GM18873 (cell line): ENCODE data around the gene AKNA.
A peak's percentile ranks its signal among the peaks of the same experiment; 100 is the strongest.

Experiments
- ATAC-seq: cut with Tn5 transposase; IDR thresholded peaks from one replicate; pipeline ENCODE4 v1.9.1; 2021; ENCODE audit warnings: mild to moderate bottlenecking, moderate library complexity, moderate number of reproducible peaks; ENCODE audit not compliant: unreplicated experiment, low FRiP score

The AKNA gene

DNA sequence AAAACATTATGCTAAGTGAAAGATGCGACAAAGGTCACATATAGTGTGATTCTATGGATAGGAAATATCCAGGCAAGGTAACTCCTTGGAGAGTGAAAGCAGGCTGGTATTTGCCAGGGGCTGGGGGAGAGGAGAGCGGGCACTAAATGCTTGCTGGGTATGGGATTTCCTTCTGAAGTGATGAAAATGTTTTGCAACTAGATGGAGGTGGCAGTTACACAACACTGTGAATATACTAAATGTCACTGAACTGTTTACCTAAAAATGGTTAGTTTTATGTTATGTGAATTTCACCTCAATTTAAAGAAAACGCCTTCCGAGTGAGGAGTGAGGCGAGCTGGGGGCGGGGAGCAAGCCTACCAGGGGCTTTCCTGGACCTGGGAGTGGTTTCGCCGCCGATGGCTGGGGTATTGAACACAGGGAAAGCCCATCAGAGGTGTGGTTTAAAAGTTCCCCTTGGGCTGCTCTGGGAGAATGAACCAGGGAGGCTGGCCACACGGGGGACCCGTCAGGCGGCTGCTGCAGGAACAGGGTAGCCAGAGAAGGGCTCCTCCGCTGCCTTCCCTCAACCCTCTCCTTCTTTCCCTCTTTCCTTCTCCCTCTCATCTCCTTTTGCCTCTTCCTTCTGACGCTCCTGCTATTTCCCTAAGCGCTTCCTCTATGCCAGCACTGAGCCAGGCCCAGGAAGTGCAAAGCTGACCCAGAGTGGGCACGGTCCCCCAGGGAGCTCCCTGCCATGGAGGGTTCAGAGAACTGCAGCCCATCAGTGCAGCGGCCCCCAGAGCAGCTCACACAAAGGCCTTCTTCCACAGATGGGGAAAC lies 4.9 kb downstream of the AKNA start:
- peak; percentile 26 for ATAC-seq

DNA sequence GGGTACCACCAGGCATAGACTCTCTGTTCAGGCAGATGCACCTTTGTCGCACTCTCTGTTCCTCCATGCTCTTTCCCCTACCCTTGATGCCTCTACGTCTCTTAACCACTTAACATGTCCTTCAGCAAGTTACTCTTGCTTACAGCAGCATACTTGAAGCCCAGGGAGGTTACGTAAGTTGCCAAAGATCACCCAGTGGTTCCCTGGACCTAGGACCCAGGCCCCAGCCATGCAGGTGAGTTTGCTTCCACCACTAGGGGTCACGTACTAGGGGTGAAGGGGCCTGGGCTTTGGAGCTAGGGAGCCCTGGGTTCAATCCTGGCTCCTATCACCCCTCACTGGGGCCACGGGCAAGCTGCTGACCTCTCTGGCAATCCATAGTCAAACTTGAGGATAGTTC lies 8.9 kb downstream of the AKNA start:
- no peak for ATAC-seq

DNA sequence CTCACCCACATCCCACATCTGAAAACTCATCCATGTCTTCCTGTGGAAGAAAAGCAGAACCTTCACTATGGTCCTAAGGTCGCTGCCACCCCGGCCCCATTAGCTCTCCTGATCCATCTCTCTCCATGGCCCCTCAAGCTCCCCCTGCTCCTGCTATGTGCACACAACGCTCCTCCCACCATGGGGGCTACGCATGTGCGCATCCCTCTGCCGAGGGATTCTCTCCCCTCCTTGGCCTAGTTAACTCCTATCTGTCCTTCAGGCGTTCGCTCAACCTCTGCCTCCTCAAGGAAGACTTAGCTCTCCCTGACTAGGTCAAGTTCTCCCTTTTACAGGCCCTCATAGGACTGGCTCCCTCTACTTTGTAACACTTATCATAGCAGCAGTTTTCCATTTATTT lies 9.8 kb downstream of the AKNA start:
- ATAC-seq: no peak

DNA sequence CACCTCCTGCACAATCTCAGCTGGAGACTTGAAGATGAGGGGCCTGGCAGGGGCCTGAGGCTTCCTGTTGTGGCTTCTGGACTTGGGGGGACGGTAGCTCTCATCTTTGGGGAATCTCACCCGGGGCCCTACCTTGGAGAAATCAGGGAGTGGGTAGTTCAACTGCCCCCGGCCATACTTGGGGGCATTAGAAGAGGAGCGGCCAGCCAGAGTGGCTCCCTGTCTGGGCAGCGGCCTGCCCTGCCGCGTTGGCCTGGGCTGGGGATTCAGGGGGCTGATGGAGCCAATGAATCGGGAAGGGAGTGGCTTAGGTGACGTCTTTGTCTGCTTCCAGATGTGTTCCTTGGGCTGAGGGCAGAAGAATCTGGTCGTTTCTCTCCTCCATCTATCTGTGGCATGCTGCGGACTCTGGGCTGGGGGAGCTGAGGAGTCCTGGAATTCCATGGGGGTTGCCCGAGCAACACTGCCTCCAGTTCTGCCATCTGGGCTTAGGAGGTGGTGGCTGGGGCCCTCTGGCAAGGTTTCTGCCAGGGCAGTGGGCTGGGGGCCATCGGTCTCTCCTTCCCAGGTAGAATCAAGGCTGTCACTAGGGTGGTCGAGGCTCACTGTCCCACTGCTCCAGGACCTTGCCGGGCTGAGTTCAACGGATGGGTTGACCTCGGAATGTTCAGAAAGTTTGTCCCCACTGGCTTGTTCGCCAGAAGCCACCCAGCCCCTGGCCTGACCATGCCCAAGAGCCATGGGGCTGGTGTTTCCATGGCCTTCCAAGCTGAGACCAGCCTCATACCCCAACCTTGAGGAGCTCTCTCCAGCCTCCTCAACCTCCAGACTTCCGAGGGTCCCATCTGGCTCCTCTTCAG lies 11.0 kb downstream of the AKNA start:
- ATAC-seq: no peak

DNA sequence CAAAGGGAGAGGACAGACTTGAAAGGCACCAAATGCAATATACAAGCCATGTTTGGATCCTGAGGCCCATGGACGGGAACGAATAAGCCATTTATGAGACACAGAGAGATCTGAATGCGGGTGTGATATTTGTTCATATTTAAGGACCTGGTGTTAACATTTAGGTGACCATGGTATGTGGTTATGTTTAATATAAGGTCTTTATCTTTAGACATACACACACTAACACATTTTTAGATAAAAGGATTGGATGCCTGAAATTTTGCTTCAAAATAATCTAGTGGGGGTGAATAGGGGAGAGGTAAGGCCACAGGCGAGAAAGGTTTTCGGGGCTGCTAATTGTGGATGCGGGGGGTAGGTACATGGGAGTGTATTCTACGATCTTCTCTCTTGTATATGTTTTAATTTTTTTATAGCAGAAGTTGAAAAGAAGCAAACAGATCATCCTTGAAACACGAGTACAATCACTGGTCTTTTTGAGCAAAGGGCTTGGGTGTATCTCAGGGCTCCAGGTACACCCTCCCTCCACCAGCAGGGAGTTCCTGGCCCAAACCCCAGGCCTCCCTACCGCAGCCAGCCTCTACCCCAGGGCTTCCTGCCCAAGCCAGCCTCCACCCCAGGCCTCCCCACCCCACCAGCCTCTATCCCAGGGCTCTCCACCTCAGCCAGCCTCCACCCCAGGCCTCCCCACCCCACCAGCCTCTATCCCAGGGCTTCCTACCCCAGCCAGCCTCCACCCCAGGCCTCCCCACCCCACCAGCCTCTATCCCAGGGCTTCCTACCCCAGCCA lies 12.2 kb downstream of the AKNA start:
- ATAC-seq: no peak

- ATAC-seq: no peak
These were observed 12.8 kb downstream of the AKNA start for GRCh38 chr9:114374936-114375335.

DNA sequence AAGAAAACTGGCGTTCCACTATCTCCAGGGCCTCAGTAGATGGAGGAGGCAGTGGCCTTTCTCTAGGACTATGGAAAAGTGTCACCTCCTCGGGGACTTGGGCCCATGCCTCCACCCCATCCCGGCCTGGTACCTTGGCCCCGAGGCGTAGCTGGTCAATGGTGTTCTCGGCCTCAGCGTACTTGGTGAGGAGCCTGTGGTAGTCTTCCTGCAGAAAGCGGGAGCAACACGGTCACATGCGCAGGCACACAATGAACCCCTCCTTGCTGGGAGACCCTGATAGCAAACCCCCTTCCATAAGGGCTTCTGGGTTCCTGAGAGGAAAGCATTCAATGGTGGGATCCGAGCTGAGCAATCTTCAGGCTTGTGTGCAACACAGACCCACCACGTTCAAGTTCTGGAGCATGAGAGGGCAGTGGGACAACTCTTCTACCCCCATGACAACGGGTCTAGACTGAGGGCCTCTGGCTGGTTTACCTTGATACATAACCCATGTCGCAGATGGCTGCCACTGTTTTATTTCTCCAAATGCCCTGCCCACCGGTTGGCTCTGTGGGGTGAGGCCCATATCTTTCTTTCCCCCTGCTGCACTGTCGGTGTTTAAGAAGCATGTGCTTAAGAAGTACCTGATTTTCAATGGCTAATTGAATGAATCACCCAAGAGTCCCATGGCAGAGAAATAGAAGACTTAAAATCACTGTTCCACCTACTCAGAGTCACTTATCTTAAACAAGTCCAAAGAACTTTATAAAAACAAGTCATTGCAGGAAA lies 13.6 kb downstream of the AKNA start:
- no peak for ATAC-seq

DNA sequence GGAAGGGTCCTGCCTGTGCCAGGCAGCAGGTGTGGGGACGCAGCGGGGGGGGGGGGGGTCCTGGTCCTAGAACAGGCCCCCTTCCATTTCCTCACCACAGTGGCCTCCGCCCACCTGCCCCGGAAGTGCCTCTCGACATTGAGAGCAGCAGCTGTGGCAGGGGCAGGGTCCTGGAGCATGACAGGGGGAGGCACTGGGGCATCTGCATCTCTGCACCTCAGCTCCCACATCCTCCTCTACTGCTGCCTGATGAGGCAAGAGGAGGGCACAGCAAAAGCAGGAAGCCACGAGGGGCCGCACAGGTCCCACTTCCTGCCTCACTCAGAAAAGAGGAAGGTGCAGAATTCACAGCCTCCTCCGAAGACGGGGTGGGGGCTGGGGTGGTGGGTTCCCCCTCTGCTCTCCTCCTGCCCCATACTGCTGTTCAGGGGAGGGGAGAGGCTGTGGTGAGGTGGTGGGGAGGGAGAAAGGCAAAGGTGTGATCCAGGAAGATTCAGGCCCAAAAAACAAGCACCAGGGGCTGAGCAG lies 14.8 kb downstream of the AKNA start:
- peak; percentile 90 for ATAC-seq

GRCh38 chr9:114371973-114372917 lies 15.5 kb downstream of the AKNA start:
- ATAC-seq: no peak

GRCh38 chr9:114371343-114371944 lies 16.3 kb downstream of the AKNA start:
- ATAC-seq: no peak

GRCh38 chr9:114370968-114371320 lies 16.8 kb downstream of the AKNA start:
- no peak for ATAC-seq

DNA sequence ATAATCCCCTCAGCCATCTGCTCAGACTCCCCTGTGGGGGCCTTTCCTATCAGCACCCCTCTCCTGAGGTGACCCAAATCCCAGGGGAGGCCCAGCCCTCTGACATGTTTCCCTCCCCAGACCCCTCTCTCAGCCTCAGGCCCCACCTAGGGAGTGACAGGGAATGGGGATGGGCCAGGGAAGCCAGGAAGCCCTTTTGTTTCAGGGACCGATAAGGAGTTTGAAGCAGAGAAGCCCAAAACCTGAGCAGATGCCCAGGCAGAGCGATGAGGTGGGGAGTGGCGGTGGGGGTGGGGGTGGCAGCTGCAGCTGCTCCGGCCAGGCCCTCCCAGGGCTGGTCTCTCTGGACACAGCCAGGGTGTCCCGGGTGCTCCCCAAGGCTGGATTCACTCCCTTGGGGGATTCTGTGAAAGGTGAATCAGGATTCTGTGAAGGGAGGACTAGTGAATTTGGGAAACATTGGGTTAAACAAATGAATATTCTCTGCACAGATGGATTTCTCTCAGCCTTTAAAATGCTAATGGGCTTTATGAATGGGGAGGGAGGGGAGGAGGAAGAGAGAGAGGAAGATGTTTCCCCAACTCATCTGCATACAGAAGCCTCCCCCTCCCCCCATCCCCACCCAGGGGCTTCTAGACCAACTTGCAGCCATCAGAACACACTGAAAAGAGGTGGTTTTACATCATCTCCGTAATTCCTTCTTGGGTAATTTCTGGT lies 17.4 kb downstream of the AKNA start:
- no peak for ATAC-seq

- ATAC-seq: no peak
These were observed 18.3 kb downstream of the AKNA start for GRCh38 chr9:114369216-114370130.

DNA sequence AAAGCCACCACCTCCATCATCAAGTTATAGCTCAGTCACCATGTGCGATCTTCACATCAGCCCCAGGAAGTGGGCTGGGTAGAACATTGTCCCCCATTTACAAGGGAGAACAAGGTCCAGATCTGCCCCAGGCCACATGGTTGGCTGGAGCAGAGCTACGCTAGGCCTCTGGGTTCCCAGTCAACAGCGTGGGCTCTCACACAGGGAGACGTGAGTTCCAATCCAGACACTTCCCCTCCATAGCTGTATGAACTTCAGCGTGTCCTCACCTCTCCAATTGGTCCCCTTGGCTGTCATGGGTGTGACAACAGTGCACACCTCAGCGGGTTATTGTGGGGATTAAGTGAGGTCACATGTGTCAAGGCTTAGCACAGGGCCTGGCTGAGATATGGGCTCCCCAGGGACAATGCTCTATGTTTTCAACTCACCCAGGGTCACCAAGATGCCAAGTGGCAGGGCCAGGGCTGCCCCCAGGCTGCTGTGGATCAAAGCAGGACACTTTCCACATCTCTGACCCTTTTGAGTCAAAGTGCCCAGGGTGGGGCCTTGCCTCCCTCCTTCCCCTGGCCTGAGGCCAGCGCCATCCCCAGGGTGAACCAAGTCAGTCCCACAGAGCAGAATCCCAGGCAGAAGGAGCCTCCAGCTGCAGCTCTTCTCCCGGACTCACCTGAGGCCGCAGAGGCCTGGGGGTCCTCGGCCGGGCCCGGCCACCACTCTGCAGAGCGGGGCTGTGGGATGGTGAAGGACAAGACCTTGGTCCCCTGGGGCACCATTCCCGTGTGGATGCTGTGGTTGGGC lies 19.8 kb downstream of the AKNA start:
- no peak for ATAC-seq

DNA sequence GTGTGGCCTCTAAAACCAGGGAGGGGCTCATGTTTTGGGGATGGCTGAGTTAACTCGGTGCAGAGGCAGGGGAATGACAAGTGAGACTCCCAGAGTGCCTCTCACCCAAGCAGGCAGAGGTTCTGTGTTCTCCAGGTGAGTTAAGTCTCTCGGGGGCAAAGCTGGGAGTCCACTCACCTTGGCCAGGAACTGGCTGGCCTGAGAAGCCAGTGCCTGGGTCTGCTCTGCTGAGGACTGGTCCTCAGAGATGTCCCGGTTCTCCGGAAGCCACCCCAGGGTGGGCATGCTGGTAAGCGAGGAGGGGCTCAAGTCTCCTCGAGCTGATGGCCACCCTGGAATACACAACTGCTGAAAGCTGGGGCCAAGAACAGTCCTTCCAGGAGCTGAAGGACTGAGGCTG lies 20.4 kb downstream of the AKNA start:
- ATAC-seq: no peak
